ENCODE results near the gene EPC2. TPM values are rescaled to one million over a fixed set of nuclear protein-coding genes. Genes with fewer than 3 reads are reported as not detected.
"Not testable (repeated sequence)": the region's sequence is repeated elsewhere in the genome, so short reads cannot be mapped to it uniquely, and the experiment has no call there.

The EPC2 gene
- total and polyA plus RNA-seq, 4 donors, result 7.0 to 65.3 (median 20.8) TPM

DNA sequence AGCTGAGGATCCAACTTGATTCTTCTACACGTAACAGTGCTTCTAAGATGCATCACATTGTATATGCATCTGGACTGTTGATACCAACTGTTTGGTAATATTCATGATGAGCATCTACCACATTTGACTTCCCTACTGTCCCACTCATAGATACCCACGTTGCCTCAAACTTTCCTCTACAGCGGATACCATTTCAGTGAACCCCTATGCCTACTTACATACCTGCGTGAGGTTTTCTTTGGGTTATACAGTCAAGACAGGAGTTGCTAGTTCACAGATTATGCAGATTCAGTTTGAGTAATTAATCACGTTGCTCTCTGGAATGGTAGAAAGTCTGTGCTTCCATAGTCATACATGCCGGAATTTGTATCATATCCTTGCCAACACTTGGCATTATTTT, 40.0 kb downstream of the EPC2 start:
- H3K36me3 ChIP-seq (ENCODE audit: control insufficient read depth in 4 of 4, insufficient read depth in 4 of 4, low read length in 4 of 4), result no peaks in the 10 kb centered on the region
- peaks cover 0 to 11% (median 0%) of the 10 kb centered on the region in 5 donors for H3K4me1 ChIP-seq (ENCODE audit: control insufficient read depth in 5 of 5, insufficient read depth in 5 of 5, low read length in 5 of 5)
- ATAC-seq (ENCODE audit: insufficient read depth, low FRiP score), result no peak
- H3K9ac ChIP-seq (ENCODE audit: insufficient read depth in 1 of 2, low read length in 2 of 2), result no peak overlapping the region
- H3K4me3 ChIP-seq, result no peak overlapping the region
- H3K27me3 ChIP-seq (ENCODE audit: control insufficient read depth in 3 of 3, insufficient read depth in 3 of 3, low read length in 2 of 3), result no peaks in the 10 kb centered on the region
- H3K27ac ChIP-seq (ENCODE audit: low read depth in 1 of 2, low read length in 1 of 2), result no peak overlapping the region
- no peaks in the 10 kb centered on the region for H3K9me3 ChIP-seq (ENCODE audit: control insufficient read depth in 4 of 4, insufficient read depth in 3 of 4, low read length in 3 of 4)
- no peak for TF ChIP-seq CTCF (IDR thresholded peaks at IDR 0.05; ENCODE audit: control extremely low read depth, extremely low read depth)
- 90 to 95% methylated on average over 6 of the region's 6 CpGs for WGBS, 2 donors
- DNase-seq, result no peak

- DNase-seq (no peak), ATAC-seq (ENCODE audit: insufficient read depth, low FRiP score) (no peak)
- H3K9me3 ChIP-seq (ENCODE audit: control insufficient read depth in 4 of 4, insufficient read depth in 3 of 4, low read length in 3 of 4), result no peaks in the 10 kb centered on the region
- peaks cover 0 to 11% (median 0%) of the 10 kb centered on the region in 5 donors for H3K4me1 ChIP-seq (ENCODE audit: control insufficient read depth in 5 of 5, insufficient read depth in 5 of 5, low read length in 5 of 5)
- peaks cover 0 to 6% (median 5%) of the 10 kb centered on the region in 4 donors for H3K36me3 ChIP-seq (ENCODE audit: control insufficient read depth in 4 of 4, insufficient read depth in 4 of 4, low read length in 4 of 4)
- H3K27ac ChIP-seq (ENCODE audit: low read depth in 1 of 2, low read length in 1 of 2), result no peak overlapping the region
- TF ChIP-seq CTCF (IDR thresholded peaks at IDR 0.05; ENCODE audit: control extremely low read depth, extremely low read depth), result no peak
- no peak overlapping the region for H3K4me3 ChIP-seq
- no peak overlapping the region for H3K9ac ChIP-seq (ENCODE audit: insufficient read depth in 1 of 2, low read length in 2 of 2)
- no peaks in the 10 kb centered on the region for H3K27me3 ChIP-seq (ENCODE audit: control insufficient read depth in 3 of 3, insufficient read depth in 3 of 3, low read length in 2 of 3)
- WGBS, 2 donors, result 76 to 78% methylated on average over 3 of the region's 3 CpGs
These were observed 43.0 kb downstream of the EPC2 start for GRCh38 chr2:148687543-148687942.

GRCh38 chr2:148688011-148688410, 43.5 kb downstream of the EPC2 start:
- peaks cover 0 to 11% (median 0%) of the 10 kb centered on the region in 5 donors for H3K4me1 ChIP-seq (ENCODE audit: control insufficient read depth in 5 of 5, insufficient read depth in 5 of 5, low read length in 5 of 5)
- H3K27me3 ChIP-seq (ENCODE audit: control insufficient read depth in 3 of 3, insufficient read depth in 3 of 3, low read length in 2 of 3); H3K36me3 ChIP-seq (ENCODE audit: control insufficient read depth in 4 of 4, insufficient read depth in 4 of 4, low read length in 4 of 4); ATAC-seq (ENCODE audit: insufficient read depth, low FRiP score); H3K27ac ChIP-seq (ENCODE audit: low read depth in 1 of 2, low read length in 1 of 2); H3K9ac ChIP-seq (ENCODE audit: insufficient read depth in 1 of 2, low read length in 2 of 2); DNase-seq; H3K9me3 ChIP-seq (ENCODE audit: control insufficient read depth in 4 of 4, insufficient read depth in 3 of 4, low read length in 3 of 4); H3K4me3 ChIP-seq: not testable (repeated sequence)

GRCh38 chr2:148696985-148697384, 52.4 kb downstream of the EPC2 start:
- TF ChIP-seq CTCF (IDR thresholded peaks at IDR 0.05; ENCODE audit: control extremely low read depth, extremely low read depth), result no peak
- DNase-seq (no peak), ATAC-seq (ENCODE audit: insufficient read depth, low FRiP score) (no peak)
- Histone ChIP-seq H3K4me1 (ENCODE audit: control insufficient read depth in 5 of 5, insufficient read depth in 5 of 5, low read length in 5 of 5) (peaks cover 0 to 5% (median 0%) of the 10 kb centered on the region in 5 donors), H3K9me3 (ENCODE audit: control insufficient read depth in 4 of 4, insufficient read depth in 3 of 4, low read length in 3 of 4) (peaks cover 0 to 10% (median 1%) of the 10 kb centered on the region in 4 donors), H3K4me3 (no peak overlapping the region), H3K27me3 (ENCODE audit: control insufficient read depth in 3 of 3, insufficient read depth in 3 of 3, low read length in 2 of 3) (no peaks in the 10 kb centered on the region), H3K9ac (ENCODE audit: insufficient read depth in 1 of 2, low read length in 2 of 2) (no peak overlapping the region), H3K36me3 (ENCODE audit: control insufficient read depth in 4 of 4, insufficient read depth in 4 of 4, low read length in 4 of 4) (peaks cover 0 to 28% (median 3%) of the 10 kb centered on the region in 4 donors), H3K27ac (ENCODE audit: low read depth in 1 of 2, low read length in 1 of 2) (no peak overlapping the region)
- 94 to 96% methylated on average over 2 of the region's 2 CpGs for WGBS, 2 donors

Measured in lung (tissue), 12 donors.